CD14-positive monocyte (primary cell): ENCODE measurements around the gene SLC31A1. TPM values are rescaled to one million over a fixed set of nuclear protein-coding genes. Genes with fewer than 3 reads are reported as not detected.
A peak's percentile ranks its signal among the peaks of the same experiment; 100 is the strongest.
"Not testable (repeated sequence)": the region's sequence is repeated elsewhere in the genome, so short reads cannot be mapped to it uniquely, and the experiment has no call there.

ENCODE experiments used
- DNase-seq, 3 donors: peaks; one replicate each; pipeline ENCODE4 v3.0.0-alpha.2; 2011 to 2022
- H2AFZ ChIP-seq: 2 replicates; pipeline ENCODE4 v1.6.0; 2012; ENCODE audit warnings: mild to moderate bottlenecking, low read depth, low read length, inconsistent platforms; ENCODE audit not compliant: insufficient read depth, poor library complexity, severe bottlenecking
- H3K27ac ChIP-seq, 2 donors: 1 replicate in 1 of 2; 2 replicates in 1 of 2; pipeline ENCODE4 v1.5.1; 2012 to 2013; ENCODE audit warnings: low read length in 2 of 2, control low read depth in 1 of 2, inconsistent platforms in 1 of 2, low read depth in 1 of 2, mild to moderate bottlenecking in 1 of 2
- H3K27me3 ChIP-seq, 2 donors: one replicate each; pipeline versions ENCODE4 v1.6.0 to v1.6.1; 2011 to 2013; ENCODE audit warnings: low read length in 2 of 2; ENCODE audit not compliant: control insufficient read depth in 2 of 2, insufficient read depth in 2 of 2
- H3K36me3 ChIP-seq, 2 donors: replicated peaks in 1 of 2; 1 replicate in 1 of 2; 2 replicates in 1 of 2; pipeline versions ENCODE4 v1.5.1 to v1.6.1; 2012 to 2013; ENCODE audit warnings: low read length in 2 of 2, control low read depth in 1 of 2, inconsistent platforms in 1 of 2, mild to moderate bottlenecking in 1 of 2; ENCODE audit not compliant: insufficient read depth in 2 of 2, control insufficient read depth in 1 of 2
- H3K4me1 ChIP-seq, 2 donors: 1 replicate in 1 of 2; 2 replicates in 1 of 2; pipeline versions ENCODE4 v1.5.1 to v1.6.1; 2012 to 2013; ENCODE audit warnings: low read length in 2 of 2, control low read depth in 1 of 2, inconsistent platforms in 1 of 2, mild to moderate bottlenecking in 1 of 2, moderate library complexity in 1 of 2; ENCODE audit not compliant: insufficient read depth in 2 of 2, control insufficient read depth in 1 of 2
- H3K4me2 ChIP-seq: replicated peaks from 2 replicates; pipeline ENCODE3; 2012; ENCODE audit warnings: low read length, moderate library complexity, mild to moderate bottlenecking; ENCODE audit not compliant: poor library complexity, severe bottlenecking; ENCODE audit errors: extremely low read depth
- H3K4me3 ChIP-seq, 3 experiments: fragments of 200-600 bp in 1 of 3; sonication (generic) in 1 of 3; replicated peaks in 1 of 3; 1 replicate in 2 of 3; 2 replicates in 1 of 3; pipeline ENCODE4 v1.5.1; 2011 to 2013; ENCODE audit warnings: low read length in 3 of 3, mild to moderate bottlenecking in 3 of 3, control low read depth in 2 of 3, low read depth in 2 of 3, inconsistent platforms in 1 of 3, moderate library complexity in 1 of 3
- H3K79me2 ChIP-seq: 2 replicates; pipeline ENCODE4 v1.6.0; 2012; ENCODE audit warnings: mild to moderate bottlenecking, control low read depth, inconsistent platforms, low read length, moderate library complexity; ENCODE audit not compliant: insufficient read depth
- H3K9ac ChIP-seq: 2 replicates; pipeline ENCODE4 v1.6.0; 2017; ENCODE audit warnings: low read length, mild to moderate bottlenecking; ENCODE audit not compliant: insufficient read depth, poor library complexity, severe bottlenecking
- H3K9me3 ChIP-seq, 2 donors: replicated peaks in 1 of 2; 1 replicate in 1 of 2; 2 replicates in 1 of 2; pipeline versions ENCODE4 v1.5.1 to v1.6.1; 2012 to 2013; ENCODE audit warnings: low read length in 2 of 2, control low read depth in 1 of 2; ENCODE audit not compliant: control insufficient read depth in 1 of 2, insufficient read depth in 1 of 2
- H4K20me1 ChIP-seq: 2 replicates; pipeline ENCODE4 v1.6.0; 2012; ENCODE audit warnings: mild to moderate bottlenecking, low read length, control low read depth, moderate library complexity; ENCODE audit not compliant: insufficient read depth
- H3K27ac Mint-ChIP-seq, 7 donors: one replicate each; pipeline ENCODE4 v1.8.0; 2020; ENCODE audit warnings: mild to moderate bottlenecking in 7 of 7, mixed read lengths in 7 of 7, moderate library complexity in 6 of 7, inconsistent platforms in 2 of 7
- H3K27me3 Mint-ChIP-seq, 3 donors: one replicate each; pipeline ENCODE4 v1.8.0; 2021 to 2022; ENCODE audit warnings: low read depth in 3 of 3, mild to moderate bottlenecking in 3 of 3, mixed read lengths in 3 of 3, moderate library complexity in 3 of 3, inconsistent platforms in 1 of 3
- H3K36me3 Mint-ChIP-seq, 2 donors: one replicate each; pipeline ENCODE4 v1.8.0; 2020; ENCODE audit warnings: mixed read lengths in 2 of 2, inconsistent platforms in 1 of 2, mild to moderate bottlenecking in 1 of 2
- H3K4me1 Mint-ChIP-seq: one replicate; pipeline ENCODE4 v1.8.0; 2020; ENCODE audit warnings: mild to moderate bottlenecking, mixed read lengths
- H3K4me3 Mint-ChIP-seq, 2 donors: one replicate each; pipeline ENCODE4 v1.8.0; 2020; ENCODE audit warnings: mild to moderate bottlenecking in 2 of 2, mixed read lengths in 2 of 2, moderate library complexity in 1 of 2
- H3K9me3 Mint-ChIP-seq, 7 donors: one replicate each; pipeline ENCODE4 v1.8.0; 2020 to 2022; ENCODE audit warnings: mixed read lengths in 7 of 7, mild to moderate bottlenecking in 6 of 7, moderate library complexity in 6 of 7, inconsistent platforms in 2 of 7
- WGBS: methylation state at CpG from one replicate; pipeline ENCODE4 v1.1.5; 2013; ENCODE audit warnings: missing lambda C conversion rate; ENCODE audit not compliant: insufficient coverage; 5-methylcytosine and 5-hydroxymethylcytosine counted together
- intact Hi-C, 2 donors: fragments of 100-400 bp; cut with micrococcal nuclease; formaldehyde crosslinking; loops; one replicate each; pipeline versions ENCODE4 v1.15.0 to v1.15.1; 2023
- polyA plus RNA-seq, 3 donors: library from polyadenylated mRNA; depleted of rRNA in 1 of 3; unstranded in 2 of 3; stranded (reverse) in 1 of 3; fragments of 300-500 nt in 2 of 3; fragments of >200 nt in 1 of 3; fragmentation: Illumina TruSeq in 2 of 3; gene quantifications; 1 replicate in 2 of 3; 2 replicates in 1 of 3; pipeline ENCODE4 v1.2.3, GENCODE V29; 2012 to 2021
- TF ChIP-seq, protein P1 (sequence below): fragments of 200-600 bp; IDR thresholded peaks from one replicate; pipeline ENCODE4 v1.8.0; 2022; ENCODE audit warnings: antibody characterized with exemption, mild to moderate bottlenecking

Gene SLC31A1
- polyA plus RNA-seq, 3 donors, result 20.4 to 49.0 (median 38.8) TPM

DNA sequence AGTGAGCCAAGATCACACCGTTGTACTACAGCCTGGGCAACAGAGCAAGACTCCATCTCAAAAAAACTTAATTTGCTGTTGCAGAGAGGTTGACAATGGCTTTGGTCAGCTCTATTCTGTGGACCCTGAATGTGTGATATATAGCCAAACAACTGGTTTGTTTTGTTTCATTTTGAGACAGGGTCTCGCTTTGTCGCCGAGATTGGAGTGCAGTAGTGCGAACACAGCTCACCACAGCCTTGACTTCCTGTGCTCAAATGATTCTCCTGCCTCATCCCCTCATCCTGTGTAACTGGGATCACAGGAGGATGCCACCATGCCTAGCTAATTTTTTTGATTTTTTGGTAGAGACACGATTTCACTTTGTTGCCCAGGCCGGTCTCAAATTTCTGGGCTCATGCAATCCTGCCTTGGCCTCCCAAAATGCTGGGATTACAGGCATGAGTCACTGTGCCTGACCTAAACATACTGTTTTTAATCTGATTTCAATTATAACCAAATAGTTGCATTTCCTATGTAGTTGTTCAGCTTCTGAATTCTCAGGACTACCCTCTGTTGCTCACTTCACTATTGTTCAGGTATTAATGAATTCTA, 72.0 kb downstream of the SLC31A1 start:
- no peak overlapping the region for H3K4me3 ChIP-seq
- TF ChIP-seq, protein P1, sequence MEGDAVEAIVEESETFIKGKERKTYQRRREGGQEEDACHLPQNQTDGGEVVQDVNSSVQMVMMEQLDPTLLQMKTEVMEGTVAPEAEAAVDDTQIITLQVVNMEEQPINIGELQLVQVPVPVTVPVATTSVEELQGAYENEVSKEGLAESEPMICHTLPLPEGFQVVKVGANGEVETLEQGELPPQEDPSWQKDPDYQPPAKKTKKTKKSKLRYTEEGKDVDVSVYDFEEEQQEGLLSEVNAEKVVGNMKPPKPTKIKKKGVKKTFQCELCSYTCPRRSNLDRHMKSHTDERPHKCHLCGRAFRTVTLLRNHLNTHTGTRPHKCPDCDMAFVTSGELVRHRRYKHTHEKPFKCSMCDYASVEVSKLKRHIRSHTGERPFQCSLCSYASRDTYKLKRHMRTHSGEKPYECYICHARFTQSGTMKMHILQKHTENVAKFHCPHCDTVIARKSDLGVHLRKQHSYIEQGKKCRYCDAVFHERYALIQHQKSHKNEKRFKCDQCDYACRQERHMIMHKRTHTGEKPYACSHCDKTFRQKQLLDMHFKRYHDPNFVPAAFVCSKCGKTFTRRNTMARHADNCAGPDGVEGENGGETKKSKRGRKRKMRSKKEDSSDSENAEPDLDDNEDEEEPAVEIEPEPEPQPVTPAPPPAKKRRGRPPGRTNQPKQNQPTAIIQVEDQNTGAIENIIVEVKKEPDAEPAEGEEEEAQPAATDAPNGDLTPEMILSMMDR, result no peak
- Mint-ChIP-seq H3K36me3 (peaks cover 48 to 53% of the 10 kb centered on the region in 2 donors), H3K27ac (peak overlapping the region in 1 of 7 donors; percentile 33), H3K4me1 (no peaks in the 10 kb centered on the region), H3K27me3 (peaks cover 0 to 3% (median 2%) of the 10 kb centered on the region in 3 donors), H3K4me3 (no peak overlapping the region), H3K9me3 (no peaks in the 10 kb centered on the region)
- H3K36me3 ChIP-seq, result peaks cover 56 to 58% of the 10 kb centered on the region in 2 donors
- no peak for DNase-seq
- no peaks in the 10 kb centered on the region for H3K27me3 ChIP-seq
- no peak overlapping the region for H2AFZ ChIP-seq
- no peaks in the 10 kb centered on the region for H3K4me1 ChIP-seq
- no peak overlapping the region for H3K27ac ChIP-seq
- H3K9me3 ChIP-seq, result no peaks in the 10 kb centered on the region
- H3K9ac ChIP-seq, result no peak overlapping the region
- 86% methylated on average over 2 of the region's 7 CpGs for WGBS
- H4K20me1 ChIP-seq, result no peaks in the 10 kb centered on the region
- no peaks in the 10 kb centered on the region for H3K79me2 ChIP-seq
- intact Hi-C loops, result no loop called here
- no peak overlapping the region for H3K4me2 ChIP-seq

DNA sequence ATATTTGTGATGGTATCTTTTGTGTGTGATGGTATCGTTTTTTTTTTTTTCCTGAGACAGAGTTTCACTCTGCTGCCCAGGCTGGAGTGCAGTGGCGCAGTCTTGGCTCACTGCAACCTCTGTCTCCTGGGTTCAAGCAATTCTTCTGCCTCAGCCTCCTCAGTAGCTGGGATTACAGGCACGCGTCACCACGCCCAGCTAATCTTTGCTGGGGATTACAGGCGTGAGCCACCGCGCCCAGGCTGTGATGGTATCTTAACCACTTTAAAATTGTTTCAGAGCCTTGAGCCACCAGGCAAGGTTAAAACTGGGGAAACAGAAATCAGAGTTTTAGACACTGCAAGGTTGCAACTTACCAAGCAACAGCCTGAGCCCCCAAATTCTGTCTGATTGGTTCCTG, 74.9 kb downstream of the SLC31A1 start:
- H2AFZ ChIP-seq, H4K20me1 ChIP-seq, H3K4me1 Mint-ChIP-seq, intact Hi-C loops, H3K79me2 ChIP-seq, H3K4me3 ChIP-seq, H3K4me3 Mint-ChIP-seq, H3K9me3 ChIP-seq, H3K27me3 ChIP-seq, H3K27ac Mint-ChIP-seq, DNase-seq, H3K27ac ChIP-seq, H3K9ac ChIP-seq, H3K9me3 Mint-ChIP-seq, H3K27me3 Mint-ChIP-seq, H3K4me2 ChIP-seq, H3K4me1 ChIP-seq: not testable (repeated sequence)
- H3K36me3 ChIP-seq, result peaks cover 27 to 30% of the 10 kb centered on the region in 2 donors
- H3K36me3 Mint-ChIP-seq, result peaks cover 20 to 28% of the 10 kb centered on the region in 2 donors
- WGBS, result 100% methylated on average over 7 of the region's 8 CpGs
